IMR-90 (cell line): Measurements from ENCODE around the gene SLF2. TPM values are rescaled to one million over a fixed set of nuclear protein-coding genes. Genes with fewer than 3 reads are reported as not detected.

ENCODE experiments used
- ATAC-seq: fragments of 200-7000 bp; cut with Tn5 transposase; 2 replicates; pipeline ENCODE4 v1.9.1; 2020; ENCODE audit warnings: low read depth, mild to moderate bottlenecking, moderate library complexity
- BruUV-seq: library from RNA; stranded (reverse); fragments of 400-500 nt; replicated peaks from 2 replicates; lab custom pipeline; 2021; lab: Mats Ljungman, UMichigan
- CTCF ChIA-PET: fragments of 300-600 bp; formaldehyde crosslinking; extraction: SDS; loops from one replicate; lab custom pipeline; 2021; ENCODE audit warnings: antibody characterized with exemption; lab: Yijun Ruan, JAX
- POLR2A ChIA-PET: fragments of 300-600 bp; sonication (Branson Sonifier 250); formaldehyde crosslinking; loops from one replicate; lab custom pipeline; 2022; ENCODE audit warnings: antibody characterized with exemption; ENCODE audit not compliant: unreplicated experiment; lab: Charles Lee
- DNase-seq: peaks from one replicate; pipeline ENCODE4 v3.0.0; 2013
- H2AFZ ChIP-seq: replicated peaks from 2 replicates; pipeline ENCODE3; 2013; ENCODE audit warnings: low read length, mild to moderate bottlenecking; ENCODE audit not compliant: poor library complexity
- H2AK5ac ChIP-seq: 2 replicates; pipeline ENCODE4 v1.6.1; 2013; ENCODE audit warnings: low read depth, low read length, inconsistent platforms
- H2AK9ac ChIP-seq: replicated peaks from 2 replicates; pipeline ENCODE3; 2013; ENCODE audit warnings: mild to moderate bottlenecking, low read depth, low read length, moderate library complexity; ENCODE audit not compliant: poor library complexity
- H2BK120ac ChIP-seq: 2 replicates; pipeline ENCODE4 v1.6.1; 2013; ENCODE audit warnings: low read depth, low read length, inconsistent platforms
- H2BK15ac ChIP-seq: 3 replicates; pipeline ENCODE4 v1.6.1; 2013; ENCODE audit warnings: low read depth, low read length, inconsistent platforms
- H2BK20ac ChIP-seq: 2 replicates; pipeline ENCODE4 v1.6.1; 2013; ENCODE audit warnings: low read depth, mild to moderate bottlenecking, inconsistent platforms, low read length, moderate library complexity
- H2BK5ac ChIP-seq: 2 replicates; pipeline ENCODE4 v1.6.1; 2013; ENCODE audit warnings: mild to moderate bottlenecking, low read depth, low read length, inconsistent platforms; ENCODE audit not compliant: poor library complexity, severe bottlenecking
- H3K14ac ChIP-seq: replicated peaks from 2 replicates; pipeline ENCODE4 v1.6.1; 2013; ENCODE audit warnings: low read depth, low read length, inconsistent platforms
- H3K18ac ChIP-seq: 2 replicates; pipeline ENCODE4 v1.6.1; 2013; ENCODE audit warnings: low read depth, low read length, control low read depth
- H3K23ac ChIP-seq: 2 replicates; pipeline ENCODE4 v1.6.1; 2013; ENCODE audit warnings: low read depth, low read length, inconsistent platforms
- H3K27ac ChIP-seq: 2 replicates; pipeline ENCODE4 v1.5.1; 2013; ENCODE audit warnings: mild to moderate bottlenecking, control low read depth, low read length; ENCODE audit not compliant: insufficient read depth
- H3K27me3 ChIP-seq: 2 replicates; pipeline ENCODE4 v1.6.1; 2013; ENCODE audit warnings: low read length; ENCODE audit not compliant: control insufficient read depth, insufficient read depth
- H3K36me3 ChIP-seq: 2 replicates; pipeline ENCODE4 v1.6.1; 2013; ENCODE audit warnings: low read length, mixed read lengths; ENCODE audit not compliant: control insufficient read depth, insufficient read depth
- H3K4ac ChIP-seq: 2 replicates; pipeline ENCODE4 v1.6.1; 2013; ENCODE audit warnings: low read depth, low read length, inconsistent platforms
- H3K4me1 ChIP-seq: 2 replicates; pipeline ENCODE4 v1.6.1; 2013; ENCODE audit warnings: low read length, mixed read lengths; ENCODE audit not compliant: control insufficient read depth, insufficient read depth
- H3K4me2 ChIP-seq: 2 replicates; pipeline ENCODE4 v1.6.1; 2013; ENCODE audit warnings: low read depth, mild to moderate bottlenecking, control low read depth, low read length, moderate library complexity
- H3K4me3 ChIP-seq: 2 replicates; pipeline ENCODE4 v1.5.1; 2013; ENCODE audit warnings: low read depth, mild to moderate bottlenecking, control low read depth, low read length, moderate library complexity; ENCODE audit not compliant: insufficient read depth
- H3K56ac ChIP-seq: 2 replicates; pipeline ENCODE4 v1.6.1; 2013; ENCODE audit warnings: low read length, inconsistent platforms; ENCODE audit not compliant: insufficient read depth; ENCODE audit errors: extremely low read depth
- H3K79me1 ChIP-seq, 2 experiments: 2 replicates each; pipeline ENCODE4 v1.6.1; 2013; ENCODE audit warnings: low read length in 2 of 2, inconsistent platforms in 1 of 2, low read depth in 1 of 2
- H3K9ac ChIP-seq: 2 replicates; pipeline ENCODE4 v1.6.1; 2013; ENCODE audit warnings: low read depth, low read length, control low read depth
- H3K9me1 ChIP-seq: 2 replicates; pipeline ENCODE4 v1.6.1; 2013; ENCODE audit warnings: low read length, inconsistent platforms; ENCODE audit not compliant: insufficient read depth
- H3K9me3 ChIP-seq: 2 replicates; pipeline ENCODE4 v1.6.1; 2013; ENCODE audit warnings: low read length; ENCODE audit not compliant: control insufficient read depth, insufficient read depth
- H4K20me1 ChIP-seq: 2 replicates; pipeline ENCODE4 v1.6.1; 2013; ENCODE audit warnings: low read length, inconsistent platforms; ENCODE audit not compliant: insufficient read depth
- H4K5ac ChIP-seq: 2 replicates; pipeline ENCODE4 v1.6.1; 2013; ENCODE audit warnings: mild to moderate bottlenecking, low read depth, low read length, control low read depth
- H4K8ac ChIP-seq, 2 experiments: 2 replicates each; pipeline ENCODE4 v1.6.1; 2013; ENCODE audit warnings: low read depth in 2 of 2, low read length in 2 of 2, control low read depth in 1 of 2, inconsistent platforms in 1 of 2
- H4K91ac ChIP-seq: 2 replicates; pipeline ENCODE4 v1.6.1; 2013; ENCODE audit warnings: low read depth, low read length, inconsistent platforms; ENCODE audit not compliant: insufficient read depth
- CTCF ChIP-seq: conservative IDR thresholded peaks from 2 replicates; pipeline ENCODE4 v1.5.1; 2012; ENCODE audit warnings: mild to moderate bottlenecking, low read depth, low read length, improper control_type of control experiment
- ELK1 ChIP-seq: fragments of 150-350 bp; IDR thresholded peaks from 2 replicates; pipeline ENCODE4 v1.6.1; 2016; ENCODE audit warnings: low read depth, mild to moderate bottlenecking, low read length, moderate library complexity, borderline replicate concordance
- FOS ChIP-seq: fragments of 150-350 bp; IDR thresholded peaks from 2 replicates; pipeline ENCODE4 v1.6.1; 2016; ENCODE audit warnings: low read depth, low read length
- MAFK ChIP-seq: IDR thresholded peaks from 2 replicates; pipeline ENCODE4 v1.6.1; 2012; ENCODE audit warnings: low read depth, low read length, improper control_type of control experiment
- MAZ ChIP-seq: IDR thresholded peaks from 2 replicates; pipeline ENCODE4 v1.6.1; 2012; ENCODE audit warnings: low read depth, mild to moderate bottlenecking, low read length, improper control_type of control experiment, moderate library complexity, borderline replicate concordance
- NFE2L2 ChIP-seq: fragments of 150-350 bp; IDR thresholded peaks from 2 replicates; pipeline ENCODE4 v1.6.1; 2016; ENCODE audit warnings: low read depth, mild to moderate bottlenecking, low read length
- POLR2A ChIP-seq: IDR thresholded peaks from 2 replicates; pipeline ENCODE4 v1.6.1; 2012; ENCODE audit warnings: mild to moderate bottlenecking, low read depth, low read length
- RCOR1 ChIP-seq: IDR thresholded peaks from 2 replicates; pipeline ENCODE4 v1.6.1; 2012; ENCODE audit warnings: mild to moderate bottlenecking, low read length, improper control_type of control experiment; ENCODE audit not compliant: insufficient replicate concordance
- RFX5 ChIP-seq: IDR thresholded peaks from 2 replicates; pipeline ENCODE4 v1.8.0; 2012; ENCODE audit warnings: low read depth, mild to moderate bottlenecking, low read length, moderate library complexity
- SMC3 ChIP-seq: fragments of 150-350 bp; IDR thresholded peaks from 2 replicates; pipeline ENCODE4 v1.6.1; 2016; ENCODE audit warnings: low read depth, mild to moderate bottlenecking, antibody characterized with exemption, low read length, moderate library complexity
- USF2 ChIP-seq: fragments of 150-350 bp; IDR thresholded peaks from 2 replicates; pipeline ENCODE4 v1.6.1; 2017; ENCODE audit warnings: mild to moderate bottlenecking, antibody characterized with exemption, low read length, low read depth
- WGBS, 2 experiments: methylation state at CpG; one replicate each; pipeline versions ENCODE4 v1.1.5 to v1.1.7; 2013; ENCODE audit warnings: missing lambda C conversion rate in 2 of 2; ENCODE audit not compliant: insufficient read length in 1 of 2; ENCODE audit errors: extremely low coverage in 2 of 2; 5-methylcytosine and 5-hydroxymethylcytosine counted together
- dilution Hi-C: fragments of 300-500 bp; cut with HindIII; formaldehyde crosslinking; loops from one replicate; pipeline ENCODE4 v1.14.3; 2018; ENCODE audit warnings: low sequenced_read_pairs; ENCODE audit not compliant: unreplicated experiment
- in situ Hi-C: fragments of 300-500 bp; cut with MboI; formaldehyde crosslinking; loops from 3 replicates; pipeline ENCODE4 v1.14.3; 2019; ENCODE audit warnings: low sequenced_read_pairs, inconsistent platforms, mixed read lengths
- intact Hi-C: fragments of 100-400 bp; cut with micrococcal nuclease; formaldehyde crosslinking; loops from 2 replicates; pipeline ENCODE4 v1.10.0; 2022
- polyA plus RNA-seq, 3 experiments: library from polyadenylated mRNA; depleted of rRNA; stranded (reverse); fragments of >200 nt; gene quantifications; 2 replicates each; pipeline ENCODE4 v1.2.3, GENCODE V29; 2012; ENCODE audit warnings: low replicate concordance in 1 of 3
- total RNA-seq: library from RNA; depleted of rRNA; stranded (reverse); fragments of >200 nt; gene quantifications from 2 replicates; pipeline ENCODE4 v1.2.3, GENCODE V29; 2012

The SLF2 gene
- total and polyA plus RNA-seq, 2 of the 4 experiments (the other 2 are of a cell fraction): 8.5 to 21.7 TPM

- TF ChIP-seq RCOR1 (no peak), NFE2L2 (no peak)
These were observed 88.3 kb downstream of the SLF2 start (continued) for GRCh38 chr10:101000915-101001658.

- Histone ChIP-seq H3K4me1 (peaks cover 27% of the 10 kb centered on the region), H3K79me1 (peaks cover 22 to 67% of the 10 kb centered on the region in 2 experiments), H2BK120ac (no peak overlapping the region), H4K8ac (0 out of 4 replicates have a peak overlapping the region, but pooled peaks of 1 of the 2 experiments have one; percentile 32), H3K9me1 (no peaks in the 10 kb centered on the region; the same call in none of the 2 replicates), H2BK20ac (no peak overlapping the region), H3K9me3 (no peaks in the 10 kb centered on the region), H3K4ac (peak overlapping the region; percentile 24), H2AK5ac (peak overlapping the region; percentile 65), H3K9ac (peak overlapping the region; percentile 76), H4K91ac (peak overlapping the region; percentile 23; the same call in 1 of the 2 replicates), H3K4me3 (peak overlapping the region; percentile 78), H2BK5ac (peak overlapping the region; percentile 57), H3K56ac (no peak overlapping the region), H3K18ac (peak overlapping the region; percentile 16; the same call in 1 of the 2 replicates), H4K5ac (peak overlapping the region; percentile 42; the same call in 1 of the 2 replicates), H3K27ac (peak overlapping the region; percentile 91), H3K36me3 (peaks cover 41% of the 10 kb centered on the region), H3K23ac (peak overlapping the region; percentile 19; the same call in 1 of the 2 replicates), H3K14ac (peak overlapping the region; percentile 8), H2AFZ (peak overlapping the region; percentile 34), H4K20me1 (peaks cover 56% of the 10 kb centered on the region), H2BK15ac (no peak overlapping the region), H2AK9ac (peak overlapping the region; percentile 21), H3K27me3 (no peaks in the 10 kb centered on the region), H3K4me2 (peak overlapping the region; percentile 92)
- ChIA-PET CTCF (interaction anchor here (1.2 to 3.2 kb wide), 2 partner anchors 10 to 13 kb away, joined by 4 to 10 read pairs; no protein-coding TSS in a partner anchor), POLR2A (no interaction called here)
- no TSS peak for BruUV-seq
- WGBS, 2 experiments: 100% methylated on average over 1 of the region's 5 CpGs; no CpG with 5 or more reads in 1 of the 2 experiments
- dilution Hi-C loops: no loop called here
- ATAC-seq (no peak), DNase-seq (no peak)
- in situ Hi-C loops: no loop called here
- intact Hi-C loops: no loop called here
- TF ChIP-seq MAZ (no peak), RCOR1 (no peak), ELK1 (no peak), FOS (no peak; the same call in 1 of the 2 replicates), POLR2A (no peak), NFE2L2 (no peak), CTCF (no peak), USF2 (no peak), MAFK (no peak), SMC3 (no peak), RFX5 (no peak)
These were observed 88.9 kb downstream of the SLF2 start for GRCh38 chr10:101001659-101002035.
